HG02973 (cell line): ENCODE measurements around the gene SCAANT1.

ENCODE experiments used
- ATAC-seq: cut with Tn5 transposase; IDR thresholded peaks from one replicate; pipeline ENCODE4 v1.9.1; 2021; ENCODE audit warnings: moderate library complexity; ENCODE audit not compliant: unreplicated experiment

SCAANT1 gene

DNA sequence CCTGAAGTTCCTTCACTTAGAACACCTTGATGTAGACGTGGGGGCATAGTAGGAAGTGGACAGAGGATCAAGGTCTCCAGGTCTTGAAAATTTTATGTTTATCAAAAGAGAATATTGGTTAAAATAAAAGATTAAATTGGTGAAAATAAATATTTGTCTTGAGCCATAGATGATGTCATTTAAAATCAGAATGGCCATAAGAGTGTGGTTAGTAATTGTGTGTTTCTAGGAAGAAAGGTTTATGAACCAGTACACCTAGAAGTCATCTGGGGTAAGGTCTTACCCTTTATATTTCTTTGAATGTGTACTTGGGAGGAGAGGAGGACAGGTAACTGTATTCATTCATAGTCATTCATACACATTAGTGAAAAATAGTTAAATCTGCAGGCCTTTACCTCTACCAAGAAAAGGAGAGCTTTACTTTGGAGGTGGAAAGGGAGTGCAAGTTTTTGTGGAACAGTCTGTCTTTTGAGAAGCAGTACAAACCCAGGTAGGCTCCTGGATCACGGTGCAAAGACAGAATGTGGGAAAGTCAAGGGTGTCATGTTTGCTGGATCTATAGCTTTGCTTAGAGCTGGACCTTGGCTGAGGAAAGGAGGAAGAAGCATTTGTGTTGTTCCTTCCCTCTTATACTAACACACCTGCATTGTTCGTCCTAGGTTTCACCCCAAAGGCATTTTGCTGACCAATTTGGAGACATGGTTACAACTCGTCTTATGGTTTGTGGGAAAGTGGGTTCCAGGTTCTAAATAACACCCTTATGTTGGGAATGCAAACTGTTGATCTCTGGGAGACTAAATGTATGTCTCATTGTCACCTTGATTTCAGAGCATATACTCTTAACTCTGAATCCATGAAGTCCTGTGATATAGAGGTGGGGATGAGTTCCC is 6.2 kb downstream of the SCAANT1 start:
- no peak for ATAC-seq

DNA sequence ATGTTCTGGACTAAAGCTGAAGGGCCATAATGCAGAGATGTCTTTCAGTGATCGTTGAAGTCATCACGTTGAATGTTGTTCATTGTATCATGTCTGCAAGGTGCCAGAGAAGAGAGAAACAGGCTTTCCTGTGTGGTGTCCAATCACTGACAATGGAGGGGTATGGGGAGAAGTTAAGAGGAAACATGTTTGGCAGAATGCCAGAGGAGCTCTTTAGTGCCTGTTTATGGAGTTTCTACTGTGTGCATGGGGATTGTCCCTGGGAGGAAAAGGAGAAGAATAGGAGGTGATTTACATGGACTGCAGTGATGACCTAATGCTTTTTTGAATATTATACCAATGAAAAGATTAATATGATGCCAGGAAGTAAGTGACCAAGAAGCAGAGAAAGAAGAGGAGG is 11.7 kb downstream of the SCAANT1 start:
- no peak for ATAC-seq

DNA sequence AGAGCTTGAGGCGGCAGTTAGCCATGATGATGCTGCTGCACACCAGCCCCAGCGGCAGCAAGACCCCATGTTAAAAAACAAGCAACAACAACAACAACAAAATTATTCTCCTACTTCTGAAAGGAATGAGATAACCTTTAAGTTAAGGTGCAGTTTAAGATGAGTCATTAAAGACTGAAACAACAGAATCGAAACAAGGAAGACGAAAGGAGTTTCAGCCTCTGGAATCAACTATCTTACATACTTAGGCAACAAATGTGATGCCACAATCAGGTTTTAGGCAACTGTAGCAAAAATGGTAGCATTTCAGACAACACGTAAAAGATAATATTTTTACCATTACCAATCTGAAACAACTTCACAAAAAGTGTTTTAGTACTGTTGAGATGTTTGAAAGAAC is 12.2 kb downstream of the SCAANT1 start:
- ATAC-seq = no peak

DNA sequence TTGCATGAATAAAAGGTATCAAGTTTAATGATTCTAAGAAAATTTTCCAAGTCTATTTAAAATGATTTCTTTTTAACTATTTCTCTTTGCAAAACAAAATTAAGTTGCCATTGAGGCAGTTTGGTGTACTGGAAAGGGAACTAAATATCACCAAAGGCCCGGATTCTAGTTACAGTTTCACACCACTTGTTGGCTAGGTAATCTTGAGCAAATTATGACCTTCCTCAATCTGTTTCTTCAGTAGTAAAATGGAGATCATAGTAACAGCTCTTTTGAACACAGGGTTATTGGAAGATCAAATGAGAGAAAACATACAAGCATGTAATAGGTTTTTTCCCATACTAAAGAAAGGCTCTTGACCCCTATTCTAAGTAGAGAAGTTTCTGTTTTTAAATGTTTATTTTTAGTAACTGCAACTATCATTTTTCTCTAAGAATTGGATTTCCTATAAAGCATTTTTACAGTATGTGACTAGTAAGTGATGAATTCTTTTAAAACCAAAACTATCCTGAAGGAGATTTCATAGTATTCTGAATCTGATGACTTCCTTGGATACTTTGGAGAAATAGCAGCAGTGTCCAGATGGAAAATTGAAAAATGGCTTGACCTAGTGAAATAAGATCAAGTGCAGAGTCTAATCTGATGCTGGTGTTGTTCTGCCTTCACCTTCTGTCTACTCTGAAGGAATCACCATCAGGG is 15.7 kb downstream of the SCAANT1 start:
- ATAC-seq = peak; percentile 70

DNA sequence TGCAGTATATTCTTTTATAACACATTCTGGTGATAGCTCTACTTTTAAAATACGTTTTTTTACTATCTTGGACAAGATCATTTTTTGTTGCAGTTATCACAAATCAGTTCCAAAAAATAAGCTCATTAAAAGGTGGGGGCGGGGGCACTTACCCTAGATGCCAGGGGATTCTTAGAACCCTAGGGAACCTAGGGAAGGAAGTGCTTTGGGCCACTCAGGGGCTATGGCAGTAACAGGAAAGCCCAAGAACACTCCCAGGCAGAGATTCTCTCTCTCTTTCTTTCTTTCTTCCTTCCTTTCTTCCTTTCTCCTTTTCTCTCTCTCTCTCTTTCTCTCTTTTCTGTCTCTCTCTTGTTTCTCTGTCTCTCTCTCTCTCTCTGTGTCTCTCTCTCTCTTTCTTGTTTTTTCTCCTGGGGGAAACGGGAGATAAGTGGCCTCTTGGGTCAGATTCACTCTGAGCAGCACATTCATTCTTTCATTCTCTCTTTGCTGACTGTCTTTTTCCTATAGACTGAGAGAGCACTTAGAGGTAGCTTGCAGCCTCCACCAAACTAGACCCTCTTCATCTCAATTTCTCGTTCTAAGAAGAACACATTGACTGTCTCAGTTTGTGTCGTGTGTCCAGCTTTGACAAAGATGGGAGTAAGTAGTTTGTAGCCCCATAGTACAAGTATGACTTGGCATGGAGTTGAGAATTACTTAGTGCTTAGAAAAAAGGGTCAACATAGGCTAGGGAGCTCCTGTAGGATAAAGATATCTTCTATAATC is 16.6 kb downstream of the SCAANT1 start:
- no peak for ATAC-seq

DNA sequence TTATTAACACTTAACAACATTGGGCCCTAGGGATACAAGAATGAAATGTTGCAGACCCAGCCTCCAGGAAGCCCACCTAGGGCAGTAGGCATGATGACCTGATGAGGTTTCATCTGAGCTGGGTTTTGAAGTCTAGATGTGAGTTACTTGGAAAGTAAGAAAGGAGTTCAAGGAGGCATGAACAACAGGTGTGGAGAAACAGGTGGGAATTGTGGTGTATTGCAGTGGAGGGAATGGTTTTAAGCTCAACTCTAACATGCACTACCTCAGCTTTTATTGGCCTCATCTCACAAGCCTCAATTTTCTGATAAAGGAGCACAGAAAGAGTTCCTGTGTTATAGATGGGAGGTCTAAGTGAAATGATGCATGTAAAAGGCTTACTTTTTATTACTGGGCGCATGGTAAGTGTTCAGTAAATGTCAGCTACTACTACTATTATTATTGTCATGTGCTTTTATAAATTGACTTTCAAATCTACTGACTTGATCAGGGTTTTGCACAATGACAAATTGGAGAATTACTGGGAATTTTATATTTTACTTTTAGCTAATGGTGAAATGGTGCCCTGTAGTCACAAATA is 19.3 kb downstream of the SCAANT1 start:
- ATAC-seq = no peak

DNA sequence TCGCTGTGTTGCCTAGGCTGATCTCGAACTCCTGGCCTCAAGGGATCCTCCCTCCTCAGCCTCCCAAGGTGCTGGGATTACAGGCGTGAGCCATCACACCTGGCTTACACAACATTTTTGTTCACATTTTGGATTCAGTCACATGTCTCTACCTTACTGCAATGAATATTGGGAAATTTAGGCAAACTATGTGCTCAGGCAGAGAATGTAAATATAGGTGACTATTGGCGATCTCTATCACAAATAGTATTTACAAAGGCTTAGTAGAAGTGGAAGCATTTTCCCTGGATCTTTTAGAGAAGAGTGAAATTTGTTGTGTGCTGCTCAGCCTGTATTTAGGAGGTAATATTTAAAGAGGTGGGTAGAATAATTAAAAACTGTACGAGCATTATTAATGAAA is 20.7 kb downstream of the SCAANT1 start:
- no peak for ATAC-seq

DNA sequence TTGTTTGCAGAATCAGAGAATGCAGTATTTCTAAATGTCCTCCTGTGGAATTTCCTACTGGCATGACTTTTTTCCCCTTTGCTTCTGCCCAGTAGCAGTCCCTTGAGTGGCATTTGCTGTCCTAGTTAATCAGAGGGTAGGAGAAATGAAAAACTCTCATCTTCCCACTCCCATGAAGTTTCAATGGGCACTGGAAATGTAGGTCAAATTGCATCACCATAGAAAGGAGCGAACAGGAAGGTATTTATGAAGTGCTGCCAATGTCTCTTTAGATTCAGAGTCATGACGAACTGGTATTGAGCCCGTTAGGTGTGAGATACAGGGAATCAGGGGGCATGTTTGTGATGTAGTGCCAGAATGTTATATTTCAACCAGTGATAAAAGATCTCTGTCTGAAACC is 25.3 kb downstream of the SCAANT1 start:
- ATAC-seq = no peak

DNA sequence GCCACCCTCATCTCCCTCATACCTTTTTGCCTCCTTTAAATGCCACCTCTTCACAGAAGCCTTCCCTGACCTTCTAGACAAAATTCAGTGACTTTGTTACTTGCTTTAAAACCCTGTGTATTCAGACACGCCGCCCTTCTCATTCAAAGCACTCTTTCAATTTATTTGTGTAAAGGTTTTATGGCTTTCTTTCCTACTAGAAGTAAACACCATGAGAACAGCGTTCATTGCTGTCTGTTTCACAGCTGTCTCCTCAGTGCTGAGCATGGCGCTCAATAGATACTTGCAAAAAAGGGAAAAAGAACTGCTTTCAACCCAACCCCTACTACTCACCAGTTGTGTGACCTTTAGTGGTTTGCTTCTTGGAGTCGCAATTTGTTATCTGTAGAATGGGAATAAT is 31.5 kb downstream of the SCAANT1 start:
- ATAC-seq = no peak

DNA sequence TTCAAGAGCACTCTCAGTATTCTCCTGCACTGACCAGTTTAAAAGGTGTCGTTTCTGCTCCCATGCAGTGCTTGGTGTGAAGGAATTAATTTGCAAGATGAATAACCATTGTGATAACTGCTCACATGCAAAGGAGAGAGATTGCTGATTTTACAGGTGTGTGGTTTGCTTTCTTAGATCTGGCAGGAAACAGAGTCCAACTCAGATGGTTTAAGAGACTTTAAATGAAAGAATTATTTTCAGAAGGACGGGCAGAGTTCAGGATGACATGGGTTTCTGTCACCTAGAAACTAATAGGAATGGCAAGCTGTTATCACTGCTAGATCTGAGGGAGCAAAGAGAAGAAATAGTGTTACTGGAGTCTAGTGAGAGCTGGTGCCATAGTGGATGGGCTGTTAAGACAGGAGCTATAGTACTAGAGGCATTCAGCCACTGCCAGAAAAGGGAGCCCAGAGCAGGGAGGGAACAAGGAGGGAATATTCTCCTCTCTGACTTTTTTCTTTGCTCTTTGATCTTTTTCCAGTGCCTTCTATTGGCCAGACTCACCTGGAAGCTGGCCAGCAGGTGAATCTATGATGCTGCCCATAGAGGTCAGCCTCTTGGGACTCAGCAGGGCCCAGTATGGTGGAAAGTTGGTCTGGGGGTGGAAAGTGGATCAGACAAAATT is 33.7 kb downstream of the SCAANT1 start:
- no peak for ATAC-seq

DNA sequence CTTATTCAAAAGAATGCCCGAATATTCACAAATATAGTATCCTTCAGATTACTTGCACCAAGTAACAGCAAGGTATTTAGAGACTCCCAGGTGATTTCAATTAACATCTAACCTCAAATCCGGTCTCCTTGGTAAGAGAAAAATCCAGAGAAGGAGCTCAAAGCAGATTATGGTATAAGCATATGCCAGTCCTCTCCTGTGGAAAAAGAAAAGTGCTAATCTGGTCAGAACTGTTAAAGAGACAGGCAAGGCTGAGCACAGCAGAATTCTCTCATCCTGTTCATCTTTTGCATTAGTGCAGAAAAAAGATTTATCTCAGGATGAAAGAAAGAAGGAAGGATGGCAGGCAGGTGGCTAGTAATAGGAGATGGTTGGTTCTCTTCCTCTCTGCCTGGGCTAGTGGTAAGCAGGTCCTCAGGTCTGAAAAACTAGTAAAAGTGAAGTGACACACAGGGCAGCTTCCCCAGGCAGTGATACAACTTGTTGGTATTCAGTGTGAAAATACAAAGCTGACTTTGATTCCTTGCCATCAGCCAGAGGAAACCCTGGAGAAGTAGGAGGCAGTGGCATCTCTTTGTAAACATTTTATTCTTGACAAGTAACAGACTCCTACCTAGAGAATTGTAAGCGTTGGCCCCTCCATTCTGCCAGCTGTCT is 34.3 kb downstream of the SCAANT1 start:
- ATAC-seq = no peak

DNA sequence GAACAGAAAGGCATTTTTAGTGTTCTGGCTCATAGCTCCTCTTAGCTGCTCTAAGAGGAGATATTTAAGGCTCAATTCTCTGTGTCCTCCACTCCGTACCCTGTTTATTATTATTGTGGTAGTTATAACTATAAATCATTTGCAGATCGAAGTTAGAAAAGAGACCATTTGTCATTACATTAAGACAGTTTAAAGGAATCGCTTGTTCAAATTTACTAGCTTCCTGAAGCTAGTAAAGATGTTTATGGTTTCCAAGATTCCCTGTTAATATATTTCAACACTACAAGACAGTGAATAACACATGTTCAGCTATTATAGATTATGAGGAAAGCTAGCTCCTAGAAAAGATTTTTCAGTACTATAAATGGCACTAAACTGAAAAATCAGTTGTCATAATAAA is 35.9 kb downstream of the SCAANT1 start:
- no peak for ATAC-seq

DNA sequence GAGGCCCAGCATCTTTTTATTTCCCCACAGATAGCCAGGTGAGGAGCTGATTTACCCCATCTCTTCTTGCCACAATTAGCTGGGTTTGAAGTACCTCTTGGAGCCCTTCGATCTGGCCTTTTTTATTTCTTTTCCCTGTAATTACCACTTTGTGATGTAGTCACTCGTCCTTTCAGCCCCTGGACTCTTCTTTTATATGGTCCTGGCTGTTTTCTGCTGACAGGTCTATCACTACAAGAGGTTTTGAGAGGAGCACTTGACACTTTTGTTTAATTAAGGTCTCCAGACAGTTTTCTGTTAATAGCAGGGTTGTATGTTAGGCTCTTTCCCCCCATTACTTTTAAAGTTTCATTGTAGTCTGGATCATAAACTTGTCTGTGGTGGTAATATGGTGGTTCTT is 36.7 kb downstream of the SCAANT1 start:
- ATAC-seq = no peak

DNA sequence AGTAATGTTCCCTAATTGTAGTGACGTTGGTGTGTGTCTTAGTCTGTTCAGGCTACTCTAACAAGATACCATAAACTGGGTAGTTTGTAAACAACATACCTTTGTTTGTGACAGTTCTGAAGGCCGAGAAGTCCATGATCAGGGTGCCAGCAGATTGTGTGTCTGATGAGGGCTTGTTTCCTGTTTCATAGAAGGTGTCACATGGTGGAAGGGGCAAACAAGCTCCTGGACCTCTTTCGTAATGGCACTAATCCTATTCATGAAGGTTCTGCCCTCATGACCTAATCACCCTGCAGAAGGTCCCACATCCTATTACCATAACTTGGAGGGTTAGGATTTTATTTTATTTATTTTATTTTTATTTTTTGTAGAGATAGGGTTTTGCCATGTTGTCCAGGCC is 37.4 kb downstream of the SCAANT1 start:
- ATAC-seq = no peak

DNA sequence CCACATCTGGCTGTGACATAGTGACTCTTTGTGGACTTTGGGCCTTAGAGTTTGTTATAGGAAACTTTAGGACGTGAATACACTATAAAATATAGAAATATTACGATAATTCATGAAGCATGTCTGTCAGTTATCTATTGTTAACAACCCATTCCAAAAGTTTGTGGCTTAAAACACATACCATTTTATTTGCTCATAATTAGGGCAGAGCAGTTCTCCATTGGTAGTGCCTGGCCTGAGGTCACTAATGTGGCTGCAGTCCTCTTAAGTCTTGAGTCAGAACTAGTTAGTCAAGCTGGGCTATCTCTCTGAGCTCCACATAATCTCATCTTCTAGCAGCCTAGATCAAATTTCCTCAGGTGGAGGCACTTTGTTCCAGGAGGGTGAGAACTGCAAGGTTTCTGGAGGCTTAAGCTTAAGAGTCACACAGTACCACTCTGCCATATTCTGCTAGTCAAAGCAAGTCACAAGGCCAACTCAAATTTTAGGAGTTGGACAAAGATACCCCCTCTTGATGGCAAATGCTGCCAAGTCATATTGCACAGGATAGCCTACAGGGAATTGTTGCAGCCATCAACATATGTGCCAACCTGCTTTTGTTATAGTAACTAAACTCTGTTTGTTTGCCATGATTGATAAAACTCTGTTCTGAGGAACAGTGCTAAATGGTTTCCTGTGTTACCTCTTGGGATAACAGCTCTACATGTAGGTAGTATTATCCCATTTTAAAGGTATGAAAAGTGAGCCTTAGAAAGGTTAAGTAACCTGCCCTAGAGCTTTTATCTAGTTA is 39.9 kb downstream of the SCAANT1 start:
- no peak for ATAC-seq

DNA sequence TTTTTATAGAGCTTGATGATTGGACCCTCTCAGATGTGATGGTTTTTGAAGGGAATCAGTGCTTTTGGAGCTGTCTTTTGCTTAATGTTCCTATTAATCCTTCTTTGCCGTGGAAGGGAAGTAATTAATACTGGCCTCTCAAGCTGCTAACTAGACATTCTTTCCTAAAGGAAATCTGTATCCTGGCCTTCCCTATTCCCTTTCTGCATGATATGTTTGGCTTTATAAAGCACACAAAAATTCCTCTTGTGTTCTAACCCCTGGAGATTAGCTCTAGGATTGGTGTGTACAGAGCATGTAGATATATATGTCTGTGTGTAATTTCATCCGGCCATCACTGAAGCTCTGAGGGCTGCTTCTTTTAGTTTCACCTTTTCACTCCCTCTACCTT is 41.6 kb downstream of the SCAANT1 start:
- ATAC-seq = no peak

DNA sequence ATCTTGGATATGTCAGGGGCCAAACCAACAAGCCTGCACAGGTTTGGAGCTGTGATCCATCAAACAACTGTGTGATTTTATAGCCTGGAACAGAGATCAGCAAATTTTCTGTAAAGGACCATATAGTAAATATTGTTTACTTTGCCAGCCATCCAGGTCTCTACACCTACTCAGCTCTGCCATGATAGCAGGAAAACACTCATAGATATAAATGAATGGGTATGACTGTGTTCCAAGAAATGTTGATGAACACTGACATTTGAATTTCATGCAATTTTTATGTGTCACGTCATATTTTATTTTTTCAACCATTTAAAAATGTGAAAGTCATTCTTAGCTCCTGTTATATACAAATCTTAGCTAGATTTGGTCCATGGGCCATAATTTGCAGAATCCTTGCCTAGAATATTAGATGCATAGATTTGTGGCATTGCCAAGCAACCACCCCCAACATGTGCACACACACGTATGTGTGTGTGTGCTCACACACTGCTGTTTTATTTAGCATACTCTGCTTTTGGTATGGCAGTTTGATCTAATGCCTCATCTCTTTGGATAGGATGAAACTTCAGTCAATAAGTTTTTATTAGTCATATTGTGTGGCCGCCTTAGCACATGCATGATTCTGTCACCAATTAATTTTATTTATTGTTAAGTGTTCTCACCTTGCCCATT is 42.1 kb downstream of the SCAANT1 start:
- no peak for ATAC-seq

DNA sequence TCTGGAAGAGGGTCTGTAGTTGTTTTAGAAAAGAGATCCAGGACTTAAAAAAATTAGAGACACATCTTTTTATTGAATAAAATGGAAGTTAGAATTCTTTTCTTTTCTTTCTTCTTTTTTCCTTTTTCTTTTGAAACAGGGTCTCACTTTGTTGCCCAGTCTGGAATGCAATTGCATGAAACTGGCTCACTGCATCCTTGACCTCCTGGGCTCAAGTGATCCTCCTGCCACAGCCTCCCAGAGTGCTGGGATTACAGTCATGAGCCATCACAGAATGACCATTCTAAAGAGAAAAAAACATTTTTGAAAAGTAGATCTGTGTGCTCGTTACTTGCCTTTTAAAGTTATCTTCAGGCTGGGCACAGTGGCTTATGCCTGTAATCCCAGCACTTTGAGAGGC is 45.0 kb downstream of the SCAANT1 start:
- ATAC-seq = no peak

DNA sequence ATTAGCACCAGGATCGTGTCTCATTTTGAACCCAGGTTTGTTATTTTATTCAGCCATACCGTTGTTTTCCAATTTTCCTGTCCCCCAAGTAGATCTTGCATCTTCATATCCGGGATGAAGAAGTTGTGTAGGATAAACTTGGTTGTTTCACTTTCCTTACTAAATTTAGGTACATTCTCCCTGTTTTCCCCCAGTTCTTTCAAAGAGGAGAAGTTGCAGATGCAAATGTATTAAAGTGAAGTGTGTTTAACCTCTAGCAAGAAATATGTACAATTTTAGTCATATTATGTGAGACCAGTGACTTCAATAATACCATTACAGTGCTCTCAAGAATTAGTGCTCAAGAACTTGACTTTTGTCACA is 47.2 kb downstream of the SCAANT1 start:
- no peak for ATAC-seq
